ENCODE measurements around the gene BRD3OS.

DNA sequence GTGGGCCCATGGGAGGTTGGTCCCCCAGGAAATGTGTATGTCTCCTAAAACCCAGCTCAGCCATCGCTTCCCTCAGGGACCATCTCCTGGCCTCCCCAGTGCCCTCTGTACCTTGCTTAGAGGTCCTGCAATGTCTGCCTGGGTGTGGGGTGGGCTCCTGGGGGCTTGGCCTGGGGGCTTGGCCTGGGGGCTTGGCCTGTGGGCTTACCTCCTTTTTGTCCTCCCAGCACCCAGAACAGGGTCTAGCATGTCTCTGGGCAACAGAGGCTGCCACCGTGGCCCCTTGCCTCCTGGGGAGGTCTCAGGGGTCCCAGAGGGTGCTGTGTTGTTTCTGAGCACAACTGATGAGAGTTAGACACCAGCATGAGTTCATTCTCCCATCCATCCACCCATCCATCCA is 22.5 kb upstream of the BRD3OS start:
- TF ChIP-seq CTCF (conservative IDR thresholded peaks at IDR 0.05; ENCODE audit: low read depth in 2 of 2) (no peak), ETS1 (IDR thresholded peaks at IDR 0.05) (no peak), EZH2phosphoT487 (IDR thresholded peaks at IDR 0.05; ENCODE audit: unreplicated experiment) (no peak), JUNB (IDR thresholded peaks at IDR 0.05; ENCODE audit: unreplicated experiment) (no peak), POLR2AphosphoS5 (IDR thresholded peaks at IDR 0.05; ENCODE audit: low read depth) (no peak), REST (IDR thresholded peaks at IDR 0.05; ENCODE audit: unreplicated experiment) (no peak), EZH2 (IDR thresholded peaks at IDR 0.05; ENCODE audit: low read depth, unreplicated experiment) (no peak), NANOG (IDR thresholded peaks at IDR 0.05; ENCODE audit: borderline replicate concordance) (no peak)
